Glomerular visceral epithelial cell (primary cell): ENCODE data around the gene USP6.
"Not testable (repeated sequence)": the region's sequence is repeated elsewhere in the genome, so short reads cannot be mapped to it uniquely, and the experiment has no call there.

Source experiments
- DNase-seq: peaks from one replicate; pipeline ENCODE4 v3.0.0-alpha.2; 2016; ENCODE audit errors: extremely low spot score

Gene USP6

GRCh38 chr17:5135726-5136579, 20.1 kb downstream of the USP6 start:
- no peak for DNase-seq

- not testable (repeated sequence) for DNase-seq
Observed at GRCh38 chr17:5136580-5137412, 21.0 kb downstream of the USP6 start.

GRCh38 chr17:5137511-5138197, 21.8 kb downstream of the USP6 start:
- not testable (repeated sequence) for DNase-seq

GRCh38 chr17:5138198-5138544, 22.3 kb downstream of the USP6 start:
- DNase-seq = not testable (repeated sequence)

- no peak for DNase-seq
Observed at GRCh38 chr17:5138616-5139457, 23.0 kb downstream of the USP6 start.

GRCh38 chr17:5139458-5139732, 23.6 kb downstream of the USP6 start:
- no peak for DNase-seq

GRCh38 chr17:5142877-5143276, 27.0 kb downstream of the USP6 start:
- not testable (repeated sequence) for DNase-seq

- not testable (repeated sequence) for DNase-seq
Observed at GRCh38 chr17:5146122-5146521, 30.3 kb downstream of the USP6 start.

- DNase-seq = not testable (repeated sequence)
Observed at GRCh38 chr17:5160702-5161101, 44.9 kb downstream of the USP6 start.

- not testable (repeated sequence) for DNase-seq
Observed at GRCh38 chr17:5161793-5162192, 46.0 kb downstream of the USP6 start.

GRCh38 chr17:5164436-5164835, 48.6 kb downstream of the USP6 start:
- no peak for DNase-seq

GRCh38 chr17:5165791-5166564, 50.1 kb downstream of the USP6 start:
- DNase-seq = peak; percentile 59

GRCh38 chr17:5175027-5175426, 59.2 kb downstream of the USP6 start:
- not testable (repeated sequence) for DNase-seq

GRCh38 chr17:5179003-5179402, 63.2 kb downstream of the USP6 start:
- DNase-seq = no peak

- no peak for DNase-seq
Observed at GRCh38 chr17:5181509-5182305, 65.9 kb downstream of the USP6 start.

- no peak for DNase-seq
Observed at GRCh38 chr17:5182597-5183409, 67.0 kb downstream of the USP6 start.

- no peak for DNase-seq
Observed at GRCh38 chr17:5183410-5183793, 67.6 kb downstream of the USP6 start.

- no peak for DNase-seq
Observed at GRCh38 chr17:5184288-5184687, 68.5 kb downstream of the USP6 start.
